NCI-H1694 (cell line): ENCODE results near the gene GPS1.

Experiments used
- DNase-seq: peaks from one replicate; lab custom pipeline; 2025; lab: John Stamatoyannopoulos, UW

Gene GPS1

DNA sequence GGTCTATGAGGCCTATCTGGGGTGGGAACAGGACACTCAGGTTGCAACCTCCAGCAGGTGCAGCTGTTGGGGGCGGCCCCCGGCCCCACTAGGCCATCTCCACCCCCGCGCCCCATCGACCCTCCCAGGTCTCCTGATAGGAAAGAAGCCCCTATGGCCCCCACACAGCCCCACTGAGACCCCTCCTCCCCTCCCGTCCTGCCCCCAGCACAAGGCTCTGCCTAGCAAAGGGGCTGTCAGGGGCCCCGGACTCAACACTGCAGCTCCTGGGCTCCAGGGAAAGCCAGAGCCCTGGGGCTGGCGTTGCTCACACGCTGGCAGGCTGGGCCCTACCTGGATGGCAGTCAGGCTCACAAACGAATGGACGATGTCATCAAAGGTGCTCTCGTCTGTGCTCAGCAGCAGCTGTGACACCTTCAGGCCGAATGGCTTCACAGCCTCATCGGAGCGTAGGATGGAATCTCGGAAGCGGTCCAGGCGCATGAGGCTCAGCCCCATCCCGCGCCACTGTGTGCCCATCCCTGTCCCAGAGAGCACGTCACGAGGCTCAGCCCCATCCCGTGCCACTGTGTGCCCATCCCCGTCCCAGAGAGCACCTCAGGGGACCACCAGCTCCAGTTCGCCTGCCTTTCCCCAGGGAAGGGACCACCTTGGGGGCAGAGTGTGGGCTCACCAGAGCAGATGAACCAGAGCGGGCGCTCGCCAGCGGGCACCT is 39.0 kb downstream of the GPS1 start:
- DNase-seq, result no peak

DNA sequence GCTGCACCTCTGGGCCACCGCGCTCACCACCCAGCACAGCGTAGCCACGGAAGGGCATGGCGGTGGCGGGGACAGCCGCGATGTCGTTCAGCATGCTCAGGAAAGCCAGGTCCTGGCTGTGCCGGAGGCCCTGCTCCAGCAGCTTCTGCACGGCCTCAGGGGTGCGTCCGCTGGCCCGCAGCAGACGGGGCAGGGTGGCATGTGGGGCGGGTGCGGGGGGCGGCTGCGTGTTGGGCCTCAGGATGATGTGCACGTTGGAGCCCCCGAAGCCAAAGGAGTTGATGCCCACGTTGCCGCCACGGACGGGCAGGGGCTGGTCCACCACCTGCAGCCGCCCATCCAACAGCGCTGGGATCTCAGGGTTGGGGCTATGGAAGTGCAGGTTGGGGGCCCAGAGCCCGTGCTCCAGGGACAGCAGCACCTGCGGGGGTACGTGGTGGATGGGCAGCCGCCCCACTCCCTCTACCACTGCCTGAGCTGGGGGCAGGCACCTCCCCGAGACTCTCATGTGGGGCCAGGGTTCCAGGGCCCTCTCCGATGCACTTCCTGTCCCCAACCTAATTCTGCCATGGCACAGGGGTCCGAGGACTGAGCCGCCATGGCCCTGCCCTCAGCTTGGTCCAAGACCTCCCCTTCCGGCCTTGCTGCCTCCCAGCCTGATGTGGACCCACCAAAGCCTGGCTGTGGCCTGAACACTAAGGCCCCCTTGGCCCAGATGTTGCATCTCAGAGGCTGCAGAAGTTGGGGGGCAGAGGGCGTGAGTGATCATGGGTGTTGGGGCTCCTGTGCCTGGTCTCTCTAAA is 39.8 kb downstream of the GPS1 start:
- DNase-seq, result no peak

DNA sequence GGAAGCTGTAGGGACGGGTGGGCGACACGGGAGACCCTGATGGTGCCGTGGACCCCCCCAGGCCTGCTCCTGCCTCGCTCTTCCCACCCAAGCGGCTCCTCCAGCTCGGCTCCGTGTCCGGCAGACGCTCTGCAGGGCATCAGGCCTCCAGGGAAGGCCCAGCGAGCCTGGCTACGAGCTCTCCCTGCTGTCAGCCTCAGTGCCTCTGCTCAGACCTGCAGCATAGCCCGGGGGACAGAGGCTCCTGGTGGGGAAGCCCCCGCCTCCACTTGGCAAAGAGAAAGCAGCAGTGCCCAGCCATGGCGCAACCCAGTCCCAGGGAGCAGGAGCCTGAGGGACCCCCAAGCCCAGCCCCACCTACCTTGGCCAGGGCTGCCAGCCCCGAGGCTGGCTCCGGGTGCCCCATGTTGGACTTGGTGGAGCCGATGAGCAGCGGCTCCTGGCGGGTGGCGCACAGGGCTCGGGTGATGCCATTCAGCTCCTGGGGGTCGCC is 40.4 kb downstream of the GPS1 start:
- DNase-seq, result no peak

DNA sequence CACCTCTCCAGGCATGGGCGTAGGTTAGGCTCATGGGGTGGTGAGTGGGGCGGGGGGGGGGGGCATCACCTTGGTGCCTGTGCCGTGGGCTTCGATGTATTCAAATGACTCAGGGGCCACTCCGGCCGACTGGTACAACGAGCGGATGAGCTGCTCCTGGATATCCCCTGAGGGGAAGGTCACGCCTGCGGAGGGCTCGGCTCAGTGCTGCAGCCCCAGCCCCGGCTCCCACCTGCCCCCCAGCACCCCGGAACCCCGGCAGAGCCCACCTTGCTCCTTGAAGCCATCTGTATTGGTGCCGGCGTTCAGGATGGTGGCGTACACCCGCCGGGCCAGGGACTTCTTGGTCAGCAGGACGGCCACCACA is 40.9 kb downstream of the GPS1 start:
- no peak for DNase-seq

DNA sequence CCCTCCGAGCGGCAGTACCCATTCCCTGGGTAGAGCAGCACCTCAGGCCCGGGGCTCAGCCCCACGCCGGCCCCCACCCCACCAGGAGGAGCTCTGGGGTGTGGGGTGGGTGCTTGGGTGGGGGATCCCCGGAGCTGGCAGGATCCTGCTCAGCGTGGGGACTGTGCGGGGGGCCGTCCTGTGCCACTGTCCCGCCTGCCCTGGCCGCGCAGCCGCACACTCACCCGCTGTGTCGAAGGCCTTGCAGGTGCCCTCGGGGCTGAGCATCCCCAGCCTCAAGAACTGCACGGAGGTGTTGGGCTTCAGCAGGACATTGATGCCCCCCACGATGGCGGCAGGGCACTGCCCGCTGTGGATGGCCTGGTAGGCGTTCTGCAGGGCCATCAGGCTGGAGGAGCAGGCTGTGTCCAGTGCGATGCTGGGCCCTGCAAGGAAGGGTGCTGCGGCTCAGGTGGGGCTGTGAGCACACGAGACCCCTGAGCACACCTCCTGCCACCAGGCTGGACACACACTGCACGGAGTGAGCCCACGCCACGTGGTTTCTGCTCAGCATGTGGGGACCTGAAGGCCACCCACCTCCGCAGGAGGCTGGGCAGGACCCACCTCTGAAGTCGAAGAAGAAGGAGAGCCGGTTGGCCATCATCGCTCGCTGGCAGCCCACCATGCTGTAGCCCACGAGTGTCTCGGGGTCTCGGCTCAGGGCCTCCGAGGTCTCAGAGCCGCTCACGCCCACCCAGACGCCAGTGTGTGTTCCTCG is 41.5 kb downstream of the GPS1 start:
- no peak for DNase-seq

DNA sequence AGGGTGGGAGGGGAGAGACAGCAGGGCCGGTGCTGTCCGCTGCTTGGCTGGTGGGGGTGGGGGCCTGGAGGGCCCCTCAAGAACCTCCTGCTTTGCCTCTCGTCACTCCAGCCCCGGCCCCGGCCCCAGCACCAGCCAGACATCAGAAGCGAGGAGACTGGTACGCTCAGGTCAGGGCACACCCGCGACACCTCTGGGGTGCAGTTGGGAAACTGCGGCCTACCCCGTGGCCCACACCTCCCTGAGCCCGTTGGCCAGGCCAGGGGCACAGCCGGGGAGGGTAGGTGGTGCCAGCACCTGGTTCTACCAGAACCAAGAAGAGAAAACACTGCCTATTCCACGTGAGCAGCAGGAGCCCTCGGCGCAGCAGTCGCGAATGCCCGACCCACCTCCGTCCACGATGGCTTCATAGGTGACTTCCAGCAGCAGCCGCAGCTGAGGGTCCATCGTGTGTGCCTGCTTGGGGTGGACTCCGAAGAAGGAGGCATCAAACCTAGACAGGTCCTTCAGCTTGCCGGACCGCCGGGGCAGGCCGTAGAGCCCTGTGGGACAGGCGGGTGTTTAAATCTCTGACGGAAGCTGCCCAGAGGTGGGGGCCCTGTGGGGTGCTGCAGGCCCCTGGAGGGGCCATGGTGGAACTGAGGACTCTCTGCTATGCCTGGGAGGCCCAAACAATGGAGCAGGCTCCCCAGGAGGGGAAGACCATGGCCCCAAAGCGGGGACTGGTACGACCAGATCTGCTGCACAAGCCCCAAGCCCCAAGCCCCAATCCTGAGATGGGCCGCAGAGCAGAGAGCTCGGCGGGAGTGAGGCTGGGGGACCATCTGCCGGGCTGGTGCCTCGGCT is 43.5 kb downstream of the GPS1 start:
- DNase-seq, result no peak

DNA sequence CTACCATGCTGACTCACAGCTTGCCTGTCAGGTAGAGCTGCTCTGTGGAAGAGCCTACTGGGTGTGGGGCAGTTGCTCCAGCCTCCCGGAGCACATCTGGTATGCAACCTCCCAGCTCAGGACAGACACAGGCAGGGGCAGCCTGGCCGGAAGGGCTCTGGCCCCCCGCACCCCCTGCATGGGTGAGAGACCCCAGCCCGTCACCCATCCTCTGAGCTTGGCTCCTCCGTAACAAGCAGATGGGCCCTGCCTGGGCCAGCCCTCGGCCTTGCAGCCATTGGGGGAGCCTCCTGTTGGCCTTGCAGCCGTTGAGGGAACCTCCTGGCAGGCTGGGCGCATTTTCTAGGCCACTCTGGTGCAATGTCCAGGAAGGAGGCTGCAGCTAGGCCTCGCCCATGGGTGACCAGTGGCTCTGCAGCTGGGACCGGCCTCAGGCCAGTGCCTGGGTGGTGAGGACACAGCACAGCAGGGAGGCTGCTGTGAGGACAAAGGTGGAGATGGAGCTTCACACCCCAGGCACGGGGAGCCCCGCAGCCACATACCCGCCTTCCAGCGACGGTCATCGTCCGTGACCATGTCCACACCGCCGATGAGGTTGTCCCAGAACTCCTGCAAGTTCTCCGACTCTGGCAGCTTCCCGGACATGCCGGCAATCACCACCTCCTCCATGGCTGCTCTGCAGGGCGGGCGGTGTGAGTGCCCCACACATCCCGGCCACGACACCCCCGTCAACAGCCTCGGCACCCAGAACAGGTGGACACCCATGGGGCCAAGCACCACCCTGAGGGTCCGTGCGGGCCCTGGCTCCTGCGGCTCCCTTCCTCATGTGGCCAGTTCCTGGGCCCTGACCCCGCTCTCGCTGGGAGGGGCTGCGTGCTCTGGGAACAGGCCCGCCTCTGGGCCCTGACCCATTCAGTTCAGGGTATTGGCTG is 44.3 kb downstream of the GPS1 start:
- peak; percentile 73 for DNase-seq

DNA sequence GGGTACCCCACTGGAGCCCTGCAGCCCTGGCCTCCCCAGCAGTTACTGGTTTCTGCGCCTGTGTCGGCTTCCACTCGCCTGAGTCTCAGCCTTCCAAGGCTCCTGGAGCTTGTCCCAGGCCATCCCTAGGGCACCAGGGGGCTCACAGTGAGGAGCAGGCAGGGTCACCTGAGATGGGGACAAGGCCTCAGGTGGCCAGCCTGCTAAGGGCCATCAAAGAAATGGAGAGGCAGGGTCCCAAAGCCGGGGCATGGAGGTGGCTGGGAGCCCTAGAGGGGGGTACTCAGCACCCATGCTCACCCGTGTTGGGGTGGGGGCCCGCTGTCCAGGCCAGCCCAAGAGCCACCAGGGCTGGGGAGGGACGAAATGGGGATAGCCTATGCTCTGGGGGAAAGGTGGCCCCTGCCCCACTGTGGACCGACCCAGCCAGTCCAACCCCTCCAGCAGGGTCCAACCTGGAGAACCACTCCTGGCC is 45.0 kb downstream of the GPS1 start:
- no peak for DNase-seq

DNA sequence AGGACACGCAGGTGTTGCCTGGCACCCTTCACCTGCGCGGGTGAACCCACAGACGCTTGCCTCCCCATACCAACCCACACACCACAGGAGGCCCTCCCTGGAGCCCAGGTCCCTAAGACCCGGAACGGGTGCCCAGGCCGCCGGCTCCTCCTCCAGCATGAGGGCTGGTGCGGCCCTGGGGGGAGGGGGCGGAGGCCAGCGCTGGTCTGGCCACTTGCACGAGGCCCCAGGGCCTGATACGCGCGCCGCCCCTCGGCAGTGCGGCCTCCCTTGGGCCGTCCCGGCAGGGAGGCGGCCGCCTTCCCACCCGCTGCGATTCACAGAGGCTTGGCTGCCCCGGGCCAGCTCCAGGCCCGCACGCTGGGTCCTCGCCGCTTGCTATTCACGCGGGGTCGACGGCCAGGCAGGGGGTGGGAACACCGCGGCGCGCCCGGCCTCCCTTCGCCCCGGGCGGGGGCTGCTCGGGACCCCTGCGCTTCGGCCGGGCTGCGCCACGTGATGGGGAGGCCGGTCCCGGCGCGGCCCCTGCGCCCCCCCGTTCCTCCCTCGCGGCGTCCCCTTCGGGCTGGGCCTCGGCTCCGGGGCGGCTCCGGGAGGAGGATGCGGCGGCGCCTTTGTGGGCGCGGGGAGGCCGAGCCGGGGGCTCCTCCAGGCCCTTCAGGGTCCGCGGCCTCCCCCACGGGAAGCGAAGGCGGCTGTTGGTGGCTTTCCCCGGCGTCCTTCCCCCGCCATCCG is 45.7 kb downstream of the GPS1 start:
- no peak for DNase-seq

DNA sequence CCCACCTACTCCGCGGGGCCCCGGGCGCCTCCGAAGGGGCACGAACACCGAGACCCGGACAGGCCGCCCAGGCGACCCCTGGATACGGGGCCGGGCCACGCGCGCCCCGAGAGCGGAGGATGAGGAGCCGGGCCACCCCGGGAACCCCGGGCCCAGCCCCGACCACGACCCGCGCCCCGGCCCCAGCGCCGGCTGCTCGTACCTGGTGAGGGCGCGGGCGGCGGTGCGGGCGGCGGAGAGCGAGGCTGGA is 46.1 kb downstream of the GPS1 start:
- no peak for DNase-seq

DNA sequence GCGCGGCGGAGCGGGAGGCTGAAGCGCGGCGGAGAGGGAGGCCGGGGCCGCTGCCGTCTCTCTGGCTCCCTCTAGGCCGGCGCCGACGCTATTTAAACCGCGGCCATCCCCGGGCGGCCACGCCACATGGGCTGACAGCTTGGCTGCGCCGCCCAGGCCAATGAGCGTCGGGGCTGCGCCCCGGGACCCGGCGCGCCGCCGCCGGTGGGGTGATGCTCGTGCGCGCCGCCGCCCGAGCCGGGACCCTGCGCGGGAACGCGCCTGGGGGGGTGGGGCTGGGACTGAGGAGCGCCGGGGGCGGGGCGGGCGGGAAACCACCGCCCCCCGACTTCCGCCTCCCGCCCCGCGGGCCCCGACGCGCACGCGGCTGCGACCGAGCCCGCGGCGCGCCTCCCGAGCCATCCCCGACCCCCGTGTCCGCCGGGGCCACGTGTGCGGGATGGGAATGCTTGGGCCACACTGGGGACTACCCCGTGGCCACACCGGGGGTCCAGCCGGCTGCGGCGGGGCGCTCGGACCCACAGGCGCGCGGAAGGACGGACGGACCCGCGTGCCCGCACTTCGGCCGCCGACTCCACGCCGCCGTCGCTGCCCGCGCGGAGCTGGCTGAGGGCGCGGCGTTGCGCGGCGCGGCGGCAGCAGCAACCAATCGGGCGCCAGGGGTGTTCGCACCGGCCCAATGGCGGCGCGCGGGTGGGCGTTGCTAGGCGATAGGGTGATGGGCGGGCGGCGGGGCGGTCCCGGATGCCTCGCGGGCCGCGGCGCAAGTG is 46.7 kb downstream of the GPS1 start, which contains the start of gene FASN:
Gene FASN, minus strand, starts transcription at position 68 of the 770 bp plus-strand sequence. CDS start 1,791 bp downstream, outside the sequence.
- peak; percentile 92 for DNase-seq

DNA sequence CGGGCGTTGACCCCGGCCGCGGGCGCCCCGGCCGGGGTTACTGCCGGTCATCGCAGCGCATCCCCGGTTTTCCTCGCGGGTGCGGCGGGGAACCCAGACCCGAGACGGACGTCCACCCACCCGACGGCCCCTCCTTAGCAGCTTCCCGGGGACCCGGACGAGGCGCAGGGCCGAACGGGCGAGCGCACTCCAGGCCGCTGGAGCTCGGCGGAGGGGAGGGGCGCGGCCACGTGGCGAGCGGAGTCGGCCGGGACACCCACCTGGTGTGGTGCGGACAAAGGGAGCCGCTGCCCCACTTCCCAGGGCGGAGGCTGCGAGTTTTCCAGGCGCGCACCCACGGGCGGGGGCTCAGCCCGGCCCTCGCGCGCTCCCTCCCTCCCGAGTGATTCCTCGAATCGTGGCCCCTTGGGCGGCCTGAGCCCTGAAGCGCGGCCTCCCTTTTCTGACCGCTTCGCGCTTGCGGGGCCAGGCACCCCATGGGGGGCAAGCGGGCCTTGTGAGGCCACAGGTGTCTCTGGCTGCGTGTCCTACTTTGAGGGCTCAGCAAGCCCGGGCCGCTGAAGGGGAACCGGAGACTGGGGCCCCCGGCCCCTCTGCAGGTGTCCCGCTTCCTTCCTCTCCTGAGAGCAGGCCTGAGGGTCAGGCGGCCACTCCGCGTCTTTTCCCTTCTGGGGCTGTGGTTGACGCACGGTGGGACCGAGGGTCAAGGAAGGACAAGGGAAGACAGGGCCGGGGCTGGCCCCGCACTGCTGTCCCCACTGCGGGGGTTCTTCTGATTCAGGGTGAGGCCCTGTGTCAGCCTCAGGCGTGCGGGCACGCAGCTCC is 47.5 kb downstream of the GPS1 start:
- no peak for DNase-seq

DNA sequence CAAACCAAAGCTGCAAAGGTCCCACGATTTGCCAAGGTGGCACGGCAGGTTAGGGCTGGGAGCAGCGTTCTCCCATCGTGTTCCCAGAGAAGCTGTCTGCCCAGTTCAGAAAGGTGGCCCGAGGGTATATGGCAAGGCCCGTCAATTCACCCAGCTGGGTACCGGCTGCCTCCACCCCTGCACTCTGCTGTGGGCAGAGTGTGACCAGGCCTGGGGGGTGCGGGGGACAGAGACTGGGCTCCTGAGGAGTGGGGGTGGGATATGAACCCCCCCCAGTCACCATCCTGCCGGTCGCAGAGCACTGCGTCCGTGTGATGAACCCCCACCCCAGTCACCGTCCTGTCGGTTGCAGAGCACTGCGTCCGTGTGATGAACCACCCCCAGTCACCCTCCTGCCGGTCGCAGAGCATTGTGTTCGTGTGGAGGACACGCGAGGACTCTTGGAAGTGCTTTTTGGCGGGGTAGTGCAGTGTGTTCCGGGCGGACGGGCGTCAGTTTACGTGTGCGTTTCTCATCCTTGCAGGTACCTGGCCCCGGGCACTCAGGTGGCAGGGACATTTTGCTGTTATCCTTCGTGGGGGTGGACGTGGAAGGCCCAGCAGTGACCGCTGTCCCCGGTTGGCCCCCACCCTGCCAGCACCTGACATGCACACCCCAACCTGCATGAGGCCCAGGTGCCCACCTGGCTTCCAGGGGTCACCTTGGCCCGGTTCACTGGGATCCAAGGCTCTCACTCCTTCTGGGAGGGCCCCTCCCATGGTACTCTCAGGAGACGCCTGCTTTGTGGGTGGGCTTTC is 49.0 kb downstream of the GPS1 start:
- no peak for DNase-seq

DNA sequence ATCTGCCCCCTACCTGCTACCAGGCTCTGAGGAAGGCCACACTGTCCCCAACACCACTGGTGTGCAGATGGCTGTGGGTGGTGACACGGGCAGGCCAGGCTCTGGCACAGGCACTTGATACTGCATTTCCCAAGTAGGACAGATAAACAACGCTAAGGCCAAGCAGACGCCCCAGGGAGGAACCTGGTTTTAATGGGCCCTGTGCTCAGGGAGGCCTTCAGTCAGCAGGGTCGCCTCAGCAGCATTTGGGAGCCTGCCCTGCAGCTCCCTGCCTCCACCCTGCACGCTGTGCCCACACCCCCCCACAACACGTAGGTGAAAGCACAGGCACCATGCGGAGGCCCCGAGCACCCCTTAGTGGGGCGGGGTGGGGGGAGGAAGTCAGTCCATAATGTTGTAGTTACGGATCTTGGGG is 49.6 kb downstream of the GPS1 start:
- DNase-seq, result no peak

DNA sequence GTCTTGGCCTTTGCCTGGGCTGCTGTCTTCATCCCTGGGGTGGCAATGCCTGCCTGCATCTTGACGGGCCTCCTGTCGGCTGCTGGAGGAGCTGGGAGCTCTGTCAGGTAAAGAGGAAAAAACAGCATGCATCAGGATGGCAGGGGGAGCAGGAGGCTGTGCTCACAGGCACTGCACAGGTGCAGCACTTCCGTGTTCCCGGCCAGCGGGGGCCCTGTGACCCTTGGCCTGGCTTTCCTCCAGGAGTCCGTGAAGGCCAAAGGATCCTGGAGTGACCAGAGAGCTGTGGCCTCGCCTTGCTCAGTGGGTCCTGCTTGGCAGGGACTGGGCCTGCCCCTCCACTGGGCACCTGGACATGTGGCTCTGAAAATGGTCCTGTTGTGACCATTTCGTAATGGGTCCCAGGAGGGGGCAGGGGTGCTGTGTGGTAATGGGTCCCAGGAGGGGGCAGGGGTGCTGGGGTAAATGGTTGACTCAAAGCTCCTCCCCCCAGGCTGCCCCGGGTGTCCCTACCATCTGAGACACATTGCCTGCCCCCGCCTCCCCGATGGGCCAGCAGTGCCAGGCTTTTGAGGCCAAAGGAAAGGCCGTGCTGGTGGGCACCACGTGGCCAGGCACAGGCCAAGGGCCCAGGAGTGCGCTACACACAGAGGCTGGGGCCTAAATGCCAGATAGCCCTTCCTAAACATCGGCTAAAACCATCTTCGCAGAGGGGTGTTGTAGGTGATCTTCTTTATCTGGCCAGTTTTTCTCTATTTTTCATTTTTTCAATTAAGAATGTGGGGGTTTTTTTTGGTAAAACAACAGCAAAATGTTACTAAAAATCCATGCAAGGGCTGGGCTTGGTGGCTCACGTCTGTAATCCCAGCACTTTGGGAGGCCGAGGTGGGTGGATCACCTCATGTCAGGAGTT is 50.3 kb downstream of the GPS1 start:
- no peak for DNase-seq
